H1 (cell line): ENCODE measurements around the gene RNF20. TPM values are rescaled to one million over a fixed set of nuclear protein-coding genes. Genes with fewer than 3 reads are reported as not detected.
A peak's percentile ranks its signal among the peaks of the same experiment; 100 is the strongest.

Experiments
- CTCF ChIA-PET: fragments of 300-600 bp; sonication (Branson Sonifier 250); formaldehyde crosslinking; loops from one replicate; lab custom pipeline; 2021; ENCODE audit not compliant: partially characterized antibody; lab: Charles Lee
- POLR2A ChIA-PET: fragments of 300-600 bp; sonication (Branson Sonifier 250); formaldehyde crosslinking; loops from one replicate; lab custom pipeline; 2021; ENCODE audit warnings: inconsistent platforms; ENCODE audit not compliant: partially characterized antibody; lab: Charles Lee
- DNase-seq, 2 experiments: peaks; one replicate each; pipeline versions ENCODE4 v3.0.0 to v3.0.0-alpha.2; 2010 to 2022; ENCODE audit warnings: low spot score in 2 of 2, low read depth in 1 of 2, mixed read lengths in 1 of 2
- FAIRE-seq: peaks from 2 replicates; lab custom pipeline; 2011; peaks lifted over from hg19 to GRCh38; lab: Jason Lieb, UNC
- H2AFZ ChIP-seq: 2 replicates; pipeline ENCODE4 v1.8.1; 2012; ENCODE audit warnings: low read length, inconsistent platforms
- H2AK5ac ChIP-seq: 2 replicates; pipeline ENCODE4 v1.6.1; 2013; ENCODE audit warnings: low read depth, low read length
- H2BK120ac ChIP-seq: replicated peaks from 2 replicates; pipeline ENCODE3; 2013; ENCODE audit warnings: low read depth, low read length, inconsistent platforms
- H2BK12ac ChIP-seq: 2 replicates; pipeline ENCODE4 v1.6.1; 2013; ENCODE audit warnings: low read depth, low read length
- H2BK15ac ChIP-seq: 2 replicates; pipeline ENCODE4 v1.6.1; 2013; ENCODE audit warnings: low read length
- H2BK20ac ChIP-seq: 2 replicates; pipeline ENCODE4 v1.6.1; 2013; ENCODE audit warnings: low read length
- H2BK5ac ChIP-seq: 2 replicates; pipeline ENCODE4 v1.6.1; 2013; ENCODE audit warnings: low read depth, low read length
- H3K14ac ChIP-seq: 2 replicates; pipeline ENCODE4 v1.6.1; 2013; ENCODE audit warnings: inconsistent platforms; ENCODE audit not compliant: insufficient read length
- H3K18ac ChIP-seq: 2 replicates; pipeline ENCODE4 v1.6.1; 2013; ENCODE audit warnings: low read length; ENCODE audit errors: extremely low read depth
- H3K23ac ChIP-seq: 2 replicates; pipeline ENCODE4 v1.6.1; 2013; ENCODE audit warnings: inconsistent platforms; ENCODE audit not compliant: insufficient read length
- H3K23me2 ChIP-seq: 2 replicates; pipeline ENCODE4 v1.6.1; 2013; ENCODE audit warnings: low read depth, low read length
- H3K27ac ChIP-seq: 2 replicates; pipeline ENCODE4 v1.6.1; 2011; ENCODE audit warnings: low read depth, low read length, inconsistent platforms
- H3K27me3 ChIP-seq, 4 experiments: replicated peaks in 1 of 4; 1 replicate in 1 of 4; 2 replicates in 3 of 4; pipeline versions ENCODE4 v1.6.1 to v1.8.1; 2011 to 2013; ENCODE audit warnings: low read length in 3 of 4, mild to moderate bottlenecking in 3 of 4, inconsistent platforms in 2 of 4, mixed read lengths in 2 of 4, moderate library complexity in 1 of 4; ENCODE audit not compliant: control insufficient read depth in 3 of 4, insufficient read depth in 3 of 4; ENCODE audit errors: extremely low read depth in 1 of 4
- H3K36me3 ChIP-seq, 4 experiments: 2 replicates each; pipeline versions ENCODE4 v1.6.1 to v1.8.1; 2011 to 2013; ENCODE audit warnings: mild to moderate bottlenecking in 4 of 4, low read length in 3 of 4, moderate library complexity in 2 of 4, control low read depth in 1 of 4, inconsistent platforms in 1 of 4; ENCODE audit not compliant: insufficient read depth in 4 of 4, control insufficient read depth in 2 of 4
- H3K4ac ChIP-seq: replicated peaks from 2 replicates; pipeline ENCODE3; 2013; ENCODE audit warnings: low read length, low read depth, mixed read lengths, inconsistent platforms; ENCODE audit not compliant: insufficient read length
- H3K4me1 ChIP-seq, 4 experiments: replicated peaks in 1 of 4; 1 replicate in 1 of 4; 2 replicates in 3 of 4; pipeline versions ENCODE4 v1.6.1 to v1.8.1; 2011 to 2013; ENCODE audit warnings: low read length in 3 of 4, inconsistent platforms in 2 of 4, mixed read lengths in 1 of 4; ENCODE audit not compliant: insufficient read depth in 4 of 4, control insufficient read depth in 3 of 4
- H3K4me2 ChIP-seq, 2 experiments: 2 replicates each; pipeline versions ENCODE4 v1.6.1 to v1.8.1; 2011 to 2013; ENCODE audit warnings: low read depth in 2 of 2, low read length in 2 of 2, control low read depth in 1 of 2, inconsistent platforms in 1 of 2, mild to moderate bottlenecking in 1 of 2; ENCODE audit not compliant: insufficient read depth in 1 of 2
- H3K4me3 ChIP-seq, 4 experiments: fragments of 200-600, 300-600 bp in 1 of 4; sonication (generic), shearing (Covaris generic), sonication (Bioruptor Twin) in 1 of 4; 2 replicates each; pipeline versions ENCODE4 v1.5.1 to v1.8.1; 2011 to 2016; ENCODE audit warnings: low read length in 4 of 4, low read depth in 3 of 4, control low read depth in 2 of 4, inconsistent platforms in 2 of 4, mild to moderate bottlenecking in 2 of 4, mixed read lengths in 1 of 4, moderate library complexity in 1 of 4; ENCODE audit not compliant: insufficient read depth in 2 of 4; ENCODE audit errors: extremely low read depth in 1 of 4
- H3K56ac ChIP-seq: replicated peaks from 2 replicates; pipeline ENCODE3; 2013; ENCODE audit warnings: low read depth, mild to moderate bottlenecking, mixed read lengths, low read length, inconsistent platforms; ENCODE audit not compliant: insufficient read length
- H3K79me1 ChIP-seq: 2 replicates; pipeline ENCODE4 v1.6.1; 2013; ENCODE audit warnings: low read depth, low read length, control low read depth
- H3K79me2 ChIP-seq, 2 experiments: 2 replicates each; pipeline versions ENCODE4 v1.6.1 to v1.8.1; 2012 to 2013; ENCODE audit warnings: low read length in 2 of 2, mild to moderate bottlenecking in 2 of 2, inconsistent platforms in 1 of 2; ENCODE audit not compliant: insufficient read depth in 2 of 2, control insufficient read depth in 1 of 2
- H3K9ac ChIP-seq, 4 experiments: replicated peaks in 1 of 4; 1 replicate in 1 of 4; 2 replicates in 3 of 4; pipeline versions ENCODE4 v1.6.1 to v1.8.1; 2011 to 2013; ENCODE audit warnings: low read depth in 3 of 4, low read length in 3 of 4, control low read depth in 2 of 4, mild to moderate bottlenecking in 2 of 4, moderate library complexity in 2 of 4, inconsistent platforms in 1 of 4; ENCODE audit errors: extremely low read depth in 1 of 4
- H3K9me3 ChIP-seq, 2 experiments: 2 replicates each; pipeline versions ENCODE4 v1.6.1 to v1.8.1; 2012 to 2013; ENCODE audit warnings: mild to moderate bottlenecking in 2 of 2, moderate library complexity in 2 of 2, control low read depth in 1 of 2, inconsistent platforms in 1 of 2, low read depth in 1 of 2, low read length in 1 of 2, mixed read lengths in 1 of 2; ENCODE audit not compliant: insufficient read depth in 2 of 2
- H4K20me1 ChIP-seq, 2 experiments: replicated peaks in 1 of 2; 2 replicates each; pipeline versions ENCODE3 to v1.8.1; 2011 to 2013; ENCODE audit warnings: inconsistent platforms in 2 of 2, low read length in 2 of 2, mild to moderate bottlenecking in 1 of 2; ENCODE audit not compliant: insufficient read depth in 2 of 2, control insufficient read depth in 1 of 2
- H4K5ac ChIP-seq: 2 replicates; pipeline ENCODE4 v1.6.1; 2013; ENCODE audit warnings: low read length, low read depth, mixed read lengths, inconsistent platforms; ENCODE audit not compliant: insufficient read length
- H4K8ac ChIP-seq: 2 replicates; pipeline ENCODE4 v1.8.0; 2013; ENCODE audit warnings: mild to moderate bottlenecking, moderate library complexity, low read length, inconsistent platforms; ENCODE audit not compliant: insufficient read depth; ENCODE audit errors: extremely low read depth
- H4K91ac ChIP-seq: replicated peaks from 2 replicates; pipeline ENCODE3; 2013; ENCODE audit warnings: low read length, mixed read lengths, inconsistent platforms; ENCODE audit not compliant: insufficient read length
- BCL11A ChIP-seq, 2 experiments: IDR thresholded peaks; one replicate each; pipeline ENCODE4 v1.6.1; 2011; ENCODE audit warnings: low read depth in 2 of 2, low read length in 2 of 2, mild to moderate bottlenecking in 2 of 2
- BRCA1 ChIP-seq: IDR thresholded peaks from 2 replicates; pipeline ENCODE4 v1.6.1; 2012; ENCODE audit warnings: low read depth, low read length, improper control_type of control experiment
- HDAC2 ChIP-seq, 2 experiments: fragments of 300-600 bp in 1 of 2; sonication (generic) in 1 of 2; IDR thresholded peaks; 2 replicates each; pipeline ENCODE4 v1.6.1; 2011 to 2012; ENCODE audit warnings: low read depth in 2 of 2, low read length in 2 of 2, mild to moderate bottlenecking in 2 of 2, moderate library complexity in 2 of 2, borderline replicate concordance in 1 of 2, inconsistent platforms in 1 of 2
- JUN ChIP-seq: IDR thresholded peaks from 2 replicates; pipeline ENCODE4 v1.6.1; 2011; ENCODE audit warnings: low read depth, mild to moderate bottlenecking, improper control_type of control experiment, low read length
- KDM5A ChIP-seq: fragments of 200-600 bp; IDR thresholded peaks from 2 replicates; pipeline ENCODE4 v1.7.1; 2012; ENCODE audit warnings: mild to moderate bottlenecking, low read length, inconsistent platforms, mixed read lengths
- POLR2A ChIP-seq, 2 experiments: IDR thresholded peaks; 1 replicate in 1 of 2; 2 replicates in 1 of 2; pipeline ENCODE4 v1.6.1; 2011; ENCODE audit warnings: low read depth in 2 of 2, low read length in 2 of 2, mild to moderate bottlenecking in 2 of 2; ENCODE audit errors: control extremely low read depth in 1 of 2
- RFX5 ChIP-seq: IDR thresholded peaks from 2 replicates; pipeline ENCODE4 v1.6.1; 2011; ENCODE audit warnings: low read depth, low read length, improper control_type of control experiment, borderline replicate concordance
- RXRA ChIP-seq: IDR thresholded peaks from 2 replicates; pipeline ENCODE4 v1.6.1; 2011; ENCODE audit warnings: low read depth, mild to moderate bottlenecking, low read length, moderate library complexity; ENCODE audit not compliant: insufficient read depth
- SIRT6 ChIP-seq: IDR thresholded peaks from one replicate; pipeline ENCODE4 v1.7.1; 2012; ENCODE audit warnings: low read length, inconsistent platforms
- SP1 ChIP-seq: IDR thresholded peaks from 2 replicates; pipeline ENCODE4 v1.6.1; 2011; ENCODE audit warnings: low read depth, low read length
- WGBS, 2 experiments: shearing (Covaris generic) in 1 of 2; methylation state at CpG; one replicate each; pipeline versions ENCODE4 v1.1.6 to v1.1.7; 2013 to 2015; ENCODE audit warnings: low lambda C conversion rate in 2 of 2, mixed read lengths in 2 of 2, inconsistent platforms in 1 of 2, low coverage in 1 of 2, missing lambda C conversion rate in 1 of 2; ENCODE audit not compliant: insufficient replicate concordance in 2 of 2, insufficient coverage in 1 of 2, insufficient read length in 1 of 2; ENCODE audit errors: extremely low coverage in 1 of 2, missing lambda C conversion rate in 1 of 2; 5-methylcytosine and 5-hydroxymethylcytosine counted together
- polyA plus RNA-seq, 7 experiments: library from polyadenylated mRNA; depleted of rRNA in 3 of 7; stranded (reverse) in 5 of 7; unstranded in 2 of 7; fragments of >200 nt in 5 of 7; fragments of 200-250 nt in 2 of 7; gene quantifications; 1 replicate in 5 of 7; 2 replicates in 1 of 7; 4 replicates in 1 of 7; pipeline versions ENCODE4 v1.2.1 to v1.2.3, GENCODE V29; 2011 to 2013; ENCODE audit warnings: missing spikeins in 2 of 7, mixed read lengths in 2 of 7
- total RNA-seq: library from RNA; stranded (reverse); fragmentation: NEBNext Ultra II Directional; extraction: Animal tissue kit (Norgen Biotek cat#: 25700); gene quantifications from 2 replicates; pipeline ENCODE4 v1.2.1, GENCODE V29; 2021
- TF ChIP-seq, protein P1 (sequence below): IDR thresholded peaks from 2 replicates; pipeline ENCODE4 v1.6.1; 2011; ENCODE audit warnings: low read depth, mild to moderate bottlenecking, low read length; ENCODE audit not compliant: insufficient read depth
- TF ChIP-seq, protein P2 (sequence below): IDR thresholded peaks from 2 replicates; pipeline ENCODE4 v1.6.1; 2012; ENCODE audit warnings: inconsistent platforms

Gene RNF20
- total and polyA plus RNA-seq, 2 of the 8 experiments (the other 6 are each of a cell fraction or from before 2014, with no cell fraction given) = 9.4 to 65.2 TPM

DNA sequence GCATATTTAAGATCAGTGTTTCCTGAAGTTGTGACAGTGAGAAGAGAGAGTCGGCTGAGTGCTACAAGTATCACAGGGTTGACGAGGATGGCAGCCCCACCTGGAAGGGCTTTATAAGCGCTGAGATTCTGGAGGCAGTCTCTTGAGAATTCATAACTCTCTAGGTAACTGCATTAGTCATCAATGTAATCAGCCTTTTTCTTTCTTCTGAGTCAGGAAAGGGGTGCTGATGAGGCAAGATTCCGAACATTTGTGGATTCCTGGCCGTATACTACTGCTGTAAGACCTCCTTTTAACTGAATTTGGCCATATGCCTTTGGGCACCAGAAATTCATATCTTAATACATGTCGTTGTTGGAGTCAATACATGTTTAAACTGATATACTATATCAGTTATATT lies 6.6 kb upstream of the RNF20 start:
- Histone ChIP-seq H4K5ac (no peak overlapping the region), H2AFZ (peak overlapping the region; percentile 49; the same call in 1 of the 2 replicates), H3K9ac (no peak overlapping the region), H2BK15ac (no peak overlapping the region), H3K23me2 (no peaks in the 10 kb centered on the region), H4K20me1 (no peaks in the 10 kb centered on the region), H3K27me3 (no peaks in the 10 kb centered on the region), H4K91ac (no peak overlapping the region), H3K9me3 (no peaks in the 10 kb centered on the region), H3K79me2 (no peaks in the 10 kb centered on the region), H3K56ac (no peak overlapping the region), H3K79me1 (no peaks in the 10 kb centered on the region), H2BK120ac (no peak overlapping the region), H2BK20ac (no peak overlapping the region), H3K4me2 (no peak overlapping the region), H3K23ac (no peak overlapping the region), H3K4me3 (no peak overlapping the region), H2BK5ac (no peak overlapping the region), H2BK12ac (no peak overlapping the region), H3K14ac (no peak overlapping the region), H3K4me1 (peaks cover 0 to 8% (median 2%) of the 10 kb centered on the region in 4 experiments; a peak in 2 of 7 replicates), H3K36me3 (no peaks in the 10 kb centered on the region), H3K4ac (no peak overlapping the region), H3K27ac (no peak overlapping the region), H4K8ac (no peak overlapping the region), H3K18ac (no peak overlapping the region), H2AK5ac (no peak overlapping the region)
- ChIA-PET CTCF (interaction anchor here (0.7 to 26.1 kb wide), 12 partner anchors 9 to 81 kb away, joined by 3 to 447 read pairs (median 8); a partner anchor contains a TSS), POLR2A (interaction anchor here (0.7 to 1.0 kb wide), 2 partner anchors 38 to 45 kb away, joined by 3 read pairs; no protein-coding TSS in a partner anchor)
- TF ChIP-seq JUN (no peak), KDM5A (no peak), BRCA1 (no peak), RXRA (no peak), POLR2A (IDR thresholded peaks at IDR 0.05; ENCODE audit: control extremely low read depth in 1 of 2, low read depth in 2 of 2, low read length in 2 of 2) (no peak), BCL11A (IDR thresholded peaks at IDR 0.05; ENCODE audit: low read depth in 2 of 2, low read length in 2 of 2) (no peak), RFX5 (no peak), HDAC2 (IDR thresholded peaks at IDR 0.05; ENCODE audit: borderline replicate concordance in 1 of 2, low read depth in 2 of 2, low read length in 2 of 2) (no peak), SIRT6 (no peak), SP1 (no peak)
- TF ChIP-seq, protein P1, sequence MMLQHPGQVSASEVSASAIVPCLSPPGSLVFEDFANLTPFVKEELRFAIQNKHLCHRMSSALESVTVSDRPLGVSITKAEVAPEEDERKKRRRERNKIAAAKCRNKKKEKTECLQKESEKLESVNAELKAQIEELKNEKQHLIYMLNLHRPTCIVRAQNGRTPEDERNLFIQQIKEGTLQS = no peak
- TF ChIP-seq, protein P2, sequence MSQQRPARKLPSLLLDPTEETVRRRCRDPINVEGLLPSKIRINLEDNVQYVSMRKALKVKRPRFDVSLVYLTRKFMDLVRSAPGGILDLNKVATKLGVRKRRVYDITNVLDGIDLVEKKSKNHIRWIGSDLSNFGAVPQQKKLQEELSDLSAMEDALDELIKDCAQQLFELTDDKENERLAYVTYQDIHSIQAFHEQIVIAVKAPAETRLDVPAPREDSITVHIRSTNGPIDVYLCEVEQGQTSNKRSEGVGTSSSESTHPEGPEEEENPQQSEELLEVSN = no peak
- FAIRE-seq (no peak), DNase-seq (no peak)
- 85% methylated on average over 6 of the region's 6 CpGs; no CpG with 5 or more reads in 1 of the 2 experiments for WGBS, 2 experiments
